NCI-H1417 (cell line): ENCODE data around the gene KCNIP3.
"Not testable (repeated sequence)": the region's sequence is repeated elsewhere in the genome, so short reads cannot be mapped to it uniquely, and the experiment has no call there.

Experiments used
- DNase-seq, 3 experiments: peaks; one replicate each; lab custom pipeline; 2025; lab: John Stamatoyannopoulos, UW

KCNIP3 gene

GRCh38 chr2:95386031-95386430, 88.9 kb downstream of the KCNIP3 start:
- no peak for DNase-seq

- no peak for DNase-seq
Measured at GRCh38 chr2:95387358-95387757, 90.2 kb downstream of the KCNIP3 start.

- no peak for DNase-seq
Measured at GRCh38 chr2:95388091-95388692, 91.0 kb downstream of the KCNIP3 start.

GRCh38 chr2:95388856-95389244, 91.7 kb downstream of the KCNIP3 start:
- no peak for DNase-seq

GRCh38 chr2:95389245-95390119, 92.3 kb downstream of the KCNIP3 start:
- DNase-seq: peak; percentile 20 to 50 (median 44)

- DNase-seq: no peak
Measured at GRCh38 chr2:95390272-95390880, 93.2 kb downstream of the KCNIP3 start.

GRCh38 chr2:95390881-95391321, 93.8 kb downstream of the KCNIP3 start:
- DNase-seq: no peak

GRCh38 chr2:95391641-95392310, 94.6 kb downstream of the KCNIP3 start:
- DNase-seq: no peak

GRCh38 chr2:95392320-95392719, 95.2 kb downstream of the KCNIP3 start:
- no peak for DNase-seq

GRCh38 chr2:95392730-95393455, 95.7 kb downstream of the KCNIP3 start:
- DNase-seq: no peak

GRCh38 chr2:95393901-95394300, 96.8 kb downstream of the KCNIP3 start:
- DNase-seq: no peak

GRCh38 chr2:95399061-95399460, 101.9 kb downstream of the KCNIP3 start:
- no peak for DNase-seq

GRCh38 chr2:95401480-95401879, 104.3 kb downstream of the KCNIP3 start:
- no peak for DNase-seq

- peak in 2 of 3 experiments; percentile 37 to 78 for DNase-seq
Measured at GRCh38 chr2:95402004-95402369, 104.8 kb downstream of the KCNIP3 start.

- DNase-seq: peak; percentile 93 to 95 (median 93)
Measured at GRCh38 chr2:95402370-95403203, 105.4 kb downstream of the KCNIP3 start, which contains the start of gene FAHD2A. Gene FAHD2A, plus strand, starts transcription at chr2:95402708. Its CDS starts 2,851 bp downstream, at chr2:95405559.

GRCh38 chr2:95403204-95403721, 106.1 kb downstream of the KCNIP3 start:
- peak in 2 of 3 experiments; percentile 42 to 67 for DNase-seq

GRCh38 chr2:95403824-95404223, 106.7 kb downstream of the KCNIP3 start:
- DNase-seq: not testable (repeated sequence)

- DNase-seq: not testable (repeated sequence)
Measured at GRCh38 chr2:95404676-95405075, 107.5 kb downstream of the KCNIP3 start.

- DNase-seq: not testable (repeated sequence)
Measured at GRCh38 chr2:95411239-95411638, 114.1 kb downstream of the KCNIP3 start.

GRCh38 chr2:95414015-95414594, 117.0 kb downstream of the KCNIP3 start:
- DNase-seq: peak; percentile 36 to 73 (median 48)
